HEK293T (cell line): ENCODE results near the gene EMP2.

Source experiments
- CTCF ChIA-PET: fragments of 350-600 bp; formaldehyde crosslinking; extraction: SDS; loops from one replicate; lab custom pipeline; 2021; ENCODE audit warnings: antibody characterized with exemption, inconsistent platforms; lab: Yijun Ruan, JAX
- POLR2A ChIA-PET: fragments of 350-600 bp; formaldehyde crosslinking; extraction: SDS; loops from one replicate; lab custom pipeline; 2020; ENCODE audit warnings: antibody characterized with exemption, inconsistent platforms; lab: Yijun Ruan, JAX
- DNase-seq: peaks from one replicate; pipeline ENCODE4 v3.0.0; 2012; ENCODE audit warnings: mixed read lengths; ENCODE audit errors: extremely low spot score
- ARNT ChIP-seq: fragments of 450-650 bp; IDR thresholded peaks from 2 replicates; pipeline ENCODE4 v1.6.1; 2017; ENCODE audit warnings: mild to moderate bottlenecking
- BHLHE40 ChIP-seq: fragments of 450-650 bp; IDR thresholded peaks from 2 replicates; pipeline ENCODE4 v1.6.1; 2016; ENCODE audit warnings: mild to moderate bottlenecking, moderate library complexity, borderline replicate concordance
- CTBP1 ChIP-seq: fragments of 450-650 bp; IDR thresholded peaks from 2 replicates; pipeline ENCODE4 v1.6.1; 2016; ENCODE audit warnings: borderline replicate concordance
- ELF4 ChIP-seq: fragments of 450-650 bp; IDR thresholded peaks from 2 replicates; pipeline ENCODE4 v1.6.1; 2017; ENCODE audit warnings: antibody characterized with exemption
- FOXA1 ChIP-seq: fragments of 450-650 bp; IDR thresholded peaks from 2 replicates; pipeline ENCODE4 v1.6.1; 2016; ENCODE audit warnings: mild to moderate bottlenecking
- FOXK2 ChIP-seq: fragments of 450-650 bp; IDR thresholded peaks from 2 replicates; pipeline ENCODE4 v1.6.1; 2016; ENCODE audit warnings: mild to moderate bottlenecking
- FOXM1 ChIP-seq: fragments of 450-650 bp; IDR thresholded peaks from 2 replicates; pipeline ENCODE4 v1.6.1; 2017; ENCODE audit warnings: mild to moderate bottlenecking, borderline replicate concordance
- HDGF ChIP-seq: fragments of 450-650 bp; IDR thresholded peaks from 2 replicates; pipeline ENCODE4 v1.6.1; 2017; ENCODE audit warnings: antibody characterized with exemption, borderline replicate concordance
- L3MBTL2 ChIP-seq: fragments of 450-650 bp; conservative IDR thresholded peaks from 2 replicates; pipeline ENCODE4 v1.6.1; 2016; ENCODE audit warnings: mild to moderate bottlenecking
- LEF1 ChIP-seq: fragments of 450-650 bp; IDR thresholded peaks from 2 replicates; pipeline ENCODE4 v1.6.1; 2017; ENCODE audit warnings: mild to moderate bottlenecking, borderline replicate concordance
- NFRKB ChIP-seq: fragments of 450-650 bp; IDR thresholded peaks from 2 replicates; pipeline ENCODE4 v1.6.1; 2016; ENCODE audit warnings: mild to moderate bottlenecking, moderate library complexity
- PKNOX1 ChIP-seq: fragments of 450-650 bp; IDR thresholded peaks from 2 replicates; pipeline ENCODE4 v1.6.1; 2016
- SP1 ChIP-seq: fragments of 450-650 bp; IDR thresholded peaks from 2 replicates; pipeline ENCODE4 v1.6.1; 2017
- SUZ12 ChIP-seq: fragments of 450-650 bp; IDR thresholded peaks from 2 replicates; pipeline ENCODE4 v1.6.1; 2016; ENCODE audit warnings: mild to moderate bottlenecking
- TARDBP ChIP-seq: fragments of 450-650 bp; IDR thresholded peaks from 2 replicates; pipeline ENCODE4 v1.6.1; 2016
- ZNF384 ChIP-seq: fragments of 450-650 bp; IDR thresholded peaks from 2 replicates; pipeline ENCODE4 v1.6.1; 2016

The EMP2 gene

GRCh38 chr16:10614685-10615084 lies 34.3 kb upstream of the EMP2 start:
- TF ChIP-seq PKNOX1 (no peak), FOXA1 (no peak), NFRKB (no peak), SUZ12 (no peak)
- ChIA-PET POLR2A (no interaction called here), CTCF (no interaction called here)
- DNase-seq = no peak

GRCh38 chr16:10613785-10614485 lies 33.5 kb upstream of the EMP2 start:
- DNase-seq = no peak
- CTCF ChIA-PET = no interaction called here
- POLR2A ChIA-PET = no interaction called here
- TF ChIP-seq FOXM1 (no peak), FOXA1 (no peak), HDGF (no peak), LEF1 (no peak), ELF4 (no peak), L3MBTL2 (no peak), SUZ12 (no peak), PKNOX1 (no peak), TARDBP (no peak), SP1 (no peak), BHLHE40 (no peak), CTBP1 (no peak), NFRKB (no peak)

GRCh38 chr16:10612649-10613179 lies 32.3 kb upstream of the EMP2 start:
- ChIA-PET POLR2A (no interaction called here), CTCF (no interaction called here)
- TF ChIP-seq BHLHE40 = no peak
- no peak for TF ChIP-seq FOXA1
- TF ChIP-seq SUZ12 = no peak
- no peak for TF ChIP-seq FOXK2
- TF ChIP-seq LEF1 = no peak
- TF ChIP-seq ZNF384 = no peak
- no peak for TF ChIP-seq SP1
- no peak for TF ChIP-seq ELF4
- no peak for TF ChIP-seq L3MBTL2
- no peak for TF ChIP-seq HDGF
- no peak for TF ChIP-seq PKNOX1
- no peak for TF ChIP-seq CTBP1
- no peak for TF ChIP-seq ARNT
- DNase-seq = no peak

GRCh38 chr16:10611825-10612342 lies 31.5 kb upstream of the EMP2 start:
- ChIA-PET POLR2A (no interaction called here), CTCF (no interaction called here)

More at GRCh38 chr16:10611825-10612342, 31.5 kb upstream of the EMP2 start:
- TF ChIP-seq ARNT (no peak), TARDBP (no peak), L3MBTL2 (no peak), SP1 (no peak), LEF1 (no peak), FOXM1 (no peak), HDGF (no peak), FOXK2 (no peak), ELF4 (no peak), FOXA1 (no peak), NFRKB (no peak), PKNOX1 (no peak), CTBP1 (no peak)
- DNase-seq = no peak
